Left lung (tissue), 10 donors: Measurements from ENCODE around the gene HAS3. TPM values are rescaled to one million over a fixed set of nuclear protein-coding genes. Genes with fewer than 3 reads are reported as not detected.

Experiments used
- ATAC-seq: fragments of 200-7000 bp; cut with Tn5 transposase; one replicate; pipeline ENCODE4 v1.9.1; 2020; ENCODE audit warnings: moderate library complexity
- DNase-seq, 4 donors: peaks; one replicate each; pipeline ENCODE4 v3.0.0-alpha.2; 2013 to 2020
- H3K27ac ChIP-seq, 2 donors: fragments of 200-600 bp; sonication (generic) in 1 of 2; one replicate each; pipeline versions ENCODE4 v1.5.0 to v1.8.0; 2020 to 2021
- H3K27me3 ChIP-seq, 2 donors: fragments of 200-600 bp; sonication (generic) in 1 of 2; one replicate each; pipeline versions ENCODE4 v1.5.0 to v1.8.0; 2020 to 2021
- H3K36me3 ChIP-seq, 2 donors: fragments of 200-600 bp; sonication (generic) in 1 of 2; one replicate each; pipeline versions ENCODE4 v1.5.0 to v1.8.0; 2020 to 2021
- H3K4me1 ChIP-seq, 2 donors: fragments of 200-600 bp; one replicate each; pipeline ENCODE4 v1.8.0; 2021
- H3K4me3 ChIP-seq, 2 donors: fragments of 200-600 bp; sonication (generic) in 1 of 2; one replicate each; pipeline versions ENCODE4 v1.5.0 to v1.8.0; 2020 to 2021; ENCODE audit warnings: mild to moderate bottlenecking in 1 of 2
- H3K9me3 ChIP-seq, 2 donors: fragments of 200-600 bp; sonication (generic) in 1 of 2; one replicate each; pipeline versions ENCODE4 v1.5.0 to v1.8.0; 2020 to 2021
- intact Hi-C, 2 donors: fragments of 100-400 bp; cut with DNase I; formaldehyde crosslinking; loops; one replicate each; pipeline versions ENCODE4 v1.11.2 to v1.14.2; 2022
- polyA plus RNA-seq, 6 donors: library from polyadenylated mRNA; unstranded; fragments of 120-200 nt; gene quantifications; one replicate each; pipeline ENCODE4 v1.2.1, GENCODE V29; 2013; ENCODE audit not compliant: insufficient read length in 6 of 6
- total RNA-seq, 2 donors: library from RNA; stranded (reverse); fragmentation: NEBNext Ultra II Directional; extraction: Animal tissue kit (Norgen Biotek cat#: 25700); gene quantifications; one replicate each; pipeline ENCODE4 v1.2.1, GENCODE V29; 2021
- TF ChIP-seq, protein P1 (sequence below), 2 donors: fragments of 200-600 bp; sonication (generic) in 1 of 2; IDR thresholded peaks; one replicate each; pipeline versions ENCODE4 v1.5.0 to v1.8.0; 2021; ENCODE audit warnings: antibody characterized with exemption in 2 of 2
- donor health status: DM: no; HTN: yes; CAD: no.
- donor health status: DM: no; HTN: no; CAD: no.

Gene HAS3
- total and polyA plus RNA-seq, 8 donors: 13.3 to 202 (median 158) TPM

DNA sequence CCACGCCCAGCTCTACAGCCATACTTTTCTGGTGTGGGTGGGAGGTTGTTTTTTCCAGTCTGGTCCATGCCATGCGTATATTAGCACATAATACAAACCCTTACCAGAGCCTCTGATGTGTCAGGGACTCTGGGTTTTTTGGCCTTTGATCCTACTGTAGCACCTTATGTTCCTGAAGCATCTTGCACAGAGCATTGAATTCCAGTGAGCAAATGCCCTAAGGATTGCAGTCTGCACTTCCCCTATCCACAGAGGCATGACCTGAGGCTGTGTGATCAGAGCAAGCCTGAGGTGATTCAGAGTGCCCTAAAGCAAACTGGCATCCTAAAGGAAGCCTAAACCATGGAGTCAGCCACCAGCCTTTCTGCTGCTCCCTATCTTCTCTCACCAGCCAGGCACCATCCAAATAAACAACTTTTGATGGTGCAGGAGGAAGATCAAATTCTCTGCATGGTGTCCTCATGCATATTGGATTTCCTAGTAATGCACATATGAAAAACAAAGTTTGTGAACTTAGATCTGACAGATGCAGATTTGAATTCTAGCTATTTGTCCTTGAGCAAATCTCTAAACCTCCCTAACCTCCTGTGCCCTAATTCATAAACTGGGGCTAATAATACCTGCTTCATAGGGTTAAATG, 41.2 kb upstream of the HAS3 start:
- Histone ChIP-seq H3K27me3 (no peaks in the 10 kb centered on the region), H3K4me1 (no peaks in the 10 kb centered on the region), H3K27ac (no peak overlapping the region), H3K36me3 (no peaks in the 10 kb centered on the region), H3K9me3 (no peaks in the 10 kb centered on the region), H3K4me3 (no peak overlapping the region)
- ATAC-seq (no peak), DNase-seq (no peak)
- TF ChIP-seq, protein P1, sequence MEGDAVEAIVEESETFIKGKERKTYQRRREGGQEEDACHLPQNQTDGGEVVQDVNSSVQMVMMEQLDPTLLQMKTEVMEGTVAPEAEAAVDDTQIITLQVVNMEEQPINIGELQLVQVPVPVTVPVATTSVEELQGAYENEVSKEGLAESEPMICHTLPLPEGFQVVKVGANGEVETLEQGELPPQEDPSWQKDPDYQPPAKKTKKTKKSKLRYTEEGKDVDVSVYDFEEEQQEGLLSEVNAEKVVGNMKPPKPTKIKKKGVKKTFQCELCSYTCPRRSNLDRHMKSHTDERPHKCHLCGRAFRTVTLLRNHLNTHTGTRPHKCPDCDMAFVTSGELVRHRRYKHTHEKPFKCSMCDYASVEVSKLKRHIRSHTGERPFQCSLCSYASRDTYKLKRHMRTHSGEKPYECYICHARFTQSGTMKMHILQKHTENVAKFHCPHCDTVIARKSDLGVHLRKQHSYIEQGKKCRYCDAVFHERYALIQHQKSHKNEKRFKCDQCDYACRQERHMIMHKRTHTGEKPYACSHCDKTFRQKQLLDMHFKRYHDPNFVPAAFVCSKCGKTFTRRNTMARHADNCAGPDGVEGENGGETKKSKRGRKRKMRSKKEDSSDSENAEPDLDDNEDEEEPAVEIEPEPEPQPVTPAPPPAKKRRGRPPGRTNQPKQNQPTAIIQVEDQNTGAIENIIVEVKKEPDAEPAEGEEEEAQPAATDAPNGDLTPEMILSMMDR (IDR thresholded peaks at IDR 0.05): no peak
- intact Hi-C loops: no loop called here

DNA sequence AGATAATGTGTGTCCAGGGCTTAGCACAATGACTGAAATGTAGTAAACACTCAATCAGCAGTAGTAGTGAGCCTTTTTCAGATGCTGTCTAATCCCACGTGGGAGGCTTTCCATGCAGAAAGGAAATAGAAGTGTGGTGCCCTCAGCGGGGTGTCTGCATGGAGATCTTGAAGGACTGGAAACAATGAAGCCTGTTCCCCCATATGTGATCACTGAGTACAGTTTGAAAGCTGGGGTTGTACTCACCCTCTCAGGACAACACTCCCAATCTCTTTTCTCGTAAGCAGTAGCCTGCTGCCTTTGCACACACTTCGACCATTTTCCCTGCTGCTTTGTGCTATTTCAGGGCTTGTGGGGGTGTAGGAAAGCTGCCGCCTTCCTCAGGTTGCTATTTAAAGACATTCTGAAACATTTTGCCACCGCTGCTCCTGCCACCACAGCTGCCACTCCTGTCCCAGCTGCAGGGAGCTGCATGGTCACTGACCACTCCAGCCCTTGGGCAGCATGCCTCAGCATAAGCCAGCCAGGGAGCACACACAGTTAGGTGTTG, 40.6 kb upstream of the HAS3 start:
- Histone ChIP-seq H3K4me3 (no peak overlapping the region), H3K27me3 (no peaks in the 10 kb centered on the region), H3K9me3 (no peaks in the 10 kb centered on the region), H3K27ac (no peak overlapping the region), H3K36me3 (no peaks in the 10 kb centered on the region), H3K4me1 (no peaks in the 10 kb centered on the region)
- intact Hi-C loops: no loop called here
- TF ChIP-seq, protein P1 (IDR thresholded peaks at IDR 0.05): no peak
- ATAC-seq (peak; percentile 51), DNase-seq (no peak)

DNA sequence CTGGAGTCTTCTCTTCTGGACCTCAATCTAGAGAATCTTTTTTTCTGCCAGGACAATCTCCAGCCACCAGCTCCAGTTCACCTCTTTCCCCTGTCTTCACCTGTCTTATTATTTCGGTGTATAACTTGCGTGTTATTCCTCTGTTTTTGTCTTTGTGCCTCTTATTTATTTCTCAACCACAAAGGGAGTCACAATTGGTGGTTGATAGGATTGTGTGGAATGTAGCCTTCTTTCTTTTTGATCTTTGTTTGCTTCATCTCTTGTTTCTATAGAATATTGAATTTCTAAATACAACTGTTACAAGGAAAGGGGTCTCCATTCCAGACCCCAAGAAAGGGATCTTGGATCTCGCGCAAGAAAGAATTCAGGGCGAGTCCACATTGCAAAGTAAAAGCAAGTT, 35.9 kb upstream of the HAS3 start:
- no peak for ATAC-seq
- H3K4me1 ChIP-seq: no peaks in the 10 kb centered on the region
- H3K27ac ChIP-seq: no peak overlapping the region
- intact Hi-C loops: no loop called here
- no peaks in the 10 kb centered on the region for H3K9me3 ChIP-seq
- no peaks in the 10 kb centered on the region for H3K27me3 ChIP-seq
- TF ChIP-seq, protein P1 (IDR thresholded peaks at IDR 0.05): no peak
- no peak overlapping the region for H3K4me3 ChIP-seq
- DNase-seq: no peak
- no peaks in the 10 kb centered on the region for H3K36me3 ChIP-seq

DNA sequence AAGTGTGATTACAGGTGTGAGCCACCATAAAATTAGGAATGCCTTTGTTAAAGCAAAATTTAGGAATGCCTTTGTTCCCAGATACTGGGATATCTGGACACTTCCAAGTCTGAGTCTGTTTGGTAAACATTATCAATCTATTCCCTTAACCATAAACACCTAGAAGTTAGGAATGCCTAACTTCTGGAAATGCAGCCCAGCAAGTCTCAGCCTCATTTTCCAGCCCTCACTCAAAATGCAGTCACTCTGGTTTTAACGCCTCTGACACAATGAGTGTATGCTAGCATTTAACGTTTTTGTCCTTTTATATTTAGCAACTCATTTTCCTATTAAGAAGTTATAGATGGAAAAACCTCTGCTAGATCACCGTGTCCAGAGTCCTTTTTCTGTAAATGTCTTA, 34.4 kb upstream of the HAS3 start:
- no peak for ATAC-seq
- H3K36me3 ChIP-seq: no peaks in the 10 kb centered on the region
- no peaks in the 10 kb centered on the region for H3K4me1 ChIP-seq
- H3K4me3 ChIP-seq: no peak overlapping the region
- peak overlapping the region in 1 of 2 donors; percentile 44 for H3K27ac ChIP-seq
- intact Hi-C loops: no loop called here
- no peaks in the 10 kb centered on the region for H3K9me3 ChIP-seq
- TF ChIP-seq, protein P1 (IDR thresholded peaks at IDR 0.05): no peak
- no peak for DNase-seq
- no peaks in the 10 kb centered on the region for H3K27me3 ChIP-seq

- intact Hi-C loops: no loop called here
- peak overlapping the region; percentile 46 to 76 for H3K27ac ChIP-seq
- DNase-seq: no peak
These were observed 32.8 kb upstream of the HAS3 start for GRCh38 chr16:69072640-69072974.

More at GRCh38 chr16:69072640-69072974, 32.8 kb upstream of the HAS3 start:
- H3K4me3 ChIP-seq: no peak overlapping the region
- H3K27me3 ChIP-seq: no peaks in the 10 kb centered on the region
- H3K36me3 ChIP-seq: no peaks in the 10 kb centered on the region
- peak; percentile 5 for ATAC-seq
- TF ChIP-seq, protein P1 (IDR thresholded peaks at IDR 0.05): no peak
- H3K4me1 ChIP-seq: no peaks in the 10 kb centered on the region
- H3K9me3 ChIP-seq: no peaks in the 10 kb centered on the region
